Lung (tissue), 12 donors: ENCODE measurements around the gene FAM237A. TPM values are rescaled to one million over a fixed set of nuclear protein-coding genes. Genes with fewer than 3 reads are reported as not detected.

Experiments
- ATAC-seq: fragments of 200-7000 bp; cut with Tn5 transposase; one replicate; pipeline ENCODE4 v1.9.1; 2020; ENCODE audit warnings: moderate number of reproducible peaks; ENCODE audit not compliant: insufficient read depth, low FRiP score
- DNase-seq, 3 donors: peaks; one replicate each; pipeline ENCODE4 v3.0.0-alpha.2; 2013 to 2017
- H3K27ac ChIP-seq, 2 donors: one replicate each; pipeline ENCODE4 v1.5.1; 2013; ENCODE audit warnings: mild to moderate bottlenecking in 2 of 2, moderate library complexity in 2 of 2, control low read depth in 1 of 2, inconsistent platforms in 1 of 2, low read depth in 1 of 2, low read length in 1 of 2
- H3K27me3 ChIP-seq, 3 donors: one replicate each; pipeline ENCODE4 v1.5.1; 2013; ENCODE audit warnings: low read length in 2 of 3; ENCODE audit not compliant: control insufficient read depth in 3 of 3, insufficient read depth in 3 of 3
- H3K36me3 ChIP-seq, 4 donors: one replicate each; pipeline ENCODE4 v1.5.1; 2013; ENCODE audit warnings: low read length in 4 of 4, mild to moderate bottlenecking in 1 of 4, moderate library complexity in 1 of 4; ENCODE audit not compliant: control insufficient read depth in 4 of 4, insufficient read depth in 4 of 4
- H3K4me1 ChIP-seq, 5 donors: one replicate each; pipeline ENCODE4 v1.5.1; 2013; ENCODE audit warnings: low read length in 5 of 5, mild to moderate bottlenecking in 2 of 5, moderate library complexity in 1 of 5; ENCODE audit not compliant: control insufficient read depth in 5 of 5, insufficient read depth in 5 of 5
- H3K4me3 ChIP-seq: one replicate; pipeline ENCODE4 v1.5.1; 2013; ENCODE audit warnings: mild to moderate bottlenecking, control low read depth, moderate library complexity
- H3K9ac ChIP-seq, 2 donors: one replicate each; pipeline ENCODE4 v1.5.1; 2013; ENCODE audit warnings: low read length in 2 of 2, control low read depth in 1 of 2; ENCODE audit not compliant: insufficient read depth in 1 of 2
- H3K9me3 ChIP-seq, 4 donors: one replicate each; pipeline ENCODE4 v1.5.1; 2013; ENCODE audit warnings: low read length in 3 of 4, mild to moderate bottlenecking in 1 of 4, moderate library complexity in 1 of 4; ENCODE audit not compliant: control insufficient read depth in 4 of 4, insufficient read depth in 3 of 4
- CTCF ChIP-seq: IDR thresholded peaks from 2 replicates; pipeline ENCODE4 v1.5.1; 2012; ENCODE audit warnings: mild to moderate bottlenecking; ENCODE audit errors: control extremely low read depth, extremely low read depth
- WGBS, 2 donors: extraction: QIAGEN DNeasy Blood & Tissue Kit; methylation state at CpG; one replicate each; pipeline ENCODE4 v1.1.7; 2013; 5-methylcytosine and 5-hydroxymethylcytosine counted together
- polyA plus RNA-seq, 2 donors: library from polyadenylated mRNA; stranded (reverse); fragments of 200-250 nt; gene quantifications; one replicate each; pipeline ENCODE4 v1.2.1, GENCODE V29; 2013
- total RNA-seq, 2 donors: library from RNA; depleted of rRNA in 1 of 2; stranded (reverse); fragments of >200 nt in 1 of 2; gene quantifications; one replicate each; pipeline ENCODE4 v1.2.1, GENCODE V29; 2014 to 2021
- donor health status: control.
- donor health status: control.
- donor health status: Bipolar disorder and iron deficiency.
- donor health status: healthy.
- donor health status: DM: yes; HTN: yes; CAD: no.

FAM237A gene
- total and polyA plus RNA-seq, 4 donors: not detected

GRCh38 chr2:206670531-206671319, 28.4 kb downstream of the FAM237A start:
- H3K9ac ChIP-seq: no peak overlapping the region
- no peaks in the 10 kb centered on the region for H3K4me1 ChIP-seq
- H3K4me3 ChIP-seq: no peak overlapping the region
- H3K27me3 ChIP-seq: peaks cover 0 to 2% (median 0%) of the 10 kb centered on the region in 3 donors
- no peaks in the 10 kb centered on the region for H3K9me3 ChIP-seq
- H3K27ac ChIP-seq: no peak overlapping the region
- WGBS, 2 donors: 80 to 82% methylated on average over 7 of the region's 7 CpGs
- no peaks in the 10 kb centered on the region for H3K36me3 ChIP-seq
- ATAC-seq (no peak), DNase-seq (no peak)
- no peak for TF ChIP-seq CTCF

GRCh38 chr2:206683546-206683945, 41.3 kb downstream of the FAM237A start:
- H3K36me3 ChIP-seq: no peaks in the 10 kb centered on the region
- H3K27me3 ChIP-seq: no peaks in the 10 kb centered on the region
- no peak overlapping the region for H3K27ac ChIP-seq
- ATAC-seq (no peak), DNase-seq (no peak)
- no peak overlapping the region for H3K4me3 ChIP-seq
- no peak for TF ChIP-seq CTCF
- no peak overlapping the region for H3K9ac ChIP-seq
- no peaks in the 10 kb centered on the region for H3K4me1 ChIP-seq
- H3K9me3 ChIP-seq: no peaks in the 10 kb centered on the region
- 93 to 96% methylated on average over 4 of the region's 4 CpGs for WGBS, 2 donors

- no peak overlapping the region for H3K27ac ChIP-seq
- no peak for TF ChIP-seq CTCF
- no peaks in the 10 kb centered on the region for H3K4me1 ChIP-seq
- H3K9ac ChIP-seq: no peak overlapping the region
- no peaks in the 10 kb centered on the region for H3K27me3 ChIP-seq
- no peaks in the 10 kb centered on the region for H3K36me3 ChIP-seq
- WGBS, 2 donors: 70 to 92% methylated on average over 2 of the region's 2 CpGs
- H3K4me3 ChIP-seq: no peak overlapping the region
- DNase-seq: no peak
- no peaks in the 10 kb centered on the region for H3K9me3 ChIP-seq
- no peak for ATAC-seq
These were observed 46.2 kb downstream of the FAM237A start for GRCh38 chr2:206688453-206688852.
